Measurements from ENCODE around the gene SMIM15. TPM values are rescaled to one million over a fixed set of nuclear protein-coding genes. Genes with fewer than 3 reads are reported as not detected.
"Not testable (repeated sequence)": the region's sequence is repeated elsewhere in the genome, so short reads cannot be mapped to it uniquely, and the experiment has no call there.

The SMIM15 gene
- total and polyA plus RNA-seq, 7 donors = 7.0 to 48.7 (median 16.2) TPM

DNA sequence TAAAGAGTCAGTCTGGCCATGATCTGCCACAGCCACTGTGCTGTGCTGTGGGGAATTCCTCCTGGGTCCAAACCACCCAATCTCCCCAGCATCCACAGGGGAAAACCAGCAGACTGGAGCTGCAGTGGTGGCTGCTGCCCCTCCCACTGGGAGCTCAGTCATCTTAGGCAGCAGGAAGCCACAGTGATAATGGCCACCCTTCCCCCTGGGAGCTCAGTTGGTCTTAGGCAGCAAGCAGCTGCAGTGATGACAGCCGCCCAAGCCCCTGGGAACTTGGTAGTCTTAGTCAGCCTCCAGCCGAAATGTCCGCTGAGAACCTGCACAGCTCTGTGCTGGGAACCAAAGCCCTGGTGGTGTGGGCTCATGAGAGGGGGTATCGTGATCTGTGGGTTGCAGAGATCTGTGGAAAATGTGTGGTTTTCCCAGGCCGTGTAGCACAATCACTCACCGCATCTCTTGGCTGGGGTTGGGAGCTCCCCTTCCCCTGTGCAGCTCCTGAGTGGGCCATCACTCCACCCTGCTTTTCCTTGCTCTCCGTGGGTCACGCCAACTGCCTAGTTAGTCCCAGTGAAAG, 38.4 kb upstream of the SMIM15 start:
- TF ChIP-seq, protein P1, sequence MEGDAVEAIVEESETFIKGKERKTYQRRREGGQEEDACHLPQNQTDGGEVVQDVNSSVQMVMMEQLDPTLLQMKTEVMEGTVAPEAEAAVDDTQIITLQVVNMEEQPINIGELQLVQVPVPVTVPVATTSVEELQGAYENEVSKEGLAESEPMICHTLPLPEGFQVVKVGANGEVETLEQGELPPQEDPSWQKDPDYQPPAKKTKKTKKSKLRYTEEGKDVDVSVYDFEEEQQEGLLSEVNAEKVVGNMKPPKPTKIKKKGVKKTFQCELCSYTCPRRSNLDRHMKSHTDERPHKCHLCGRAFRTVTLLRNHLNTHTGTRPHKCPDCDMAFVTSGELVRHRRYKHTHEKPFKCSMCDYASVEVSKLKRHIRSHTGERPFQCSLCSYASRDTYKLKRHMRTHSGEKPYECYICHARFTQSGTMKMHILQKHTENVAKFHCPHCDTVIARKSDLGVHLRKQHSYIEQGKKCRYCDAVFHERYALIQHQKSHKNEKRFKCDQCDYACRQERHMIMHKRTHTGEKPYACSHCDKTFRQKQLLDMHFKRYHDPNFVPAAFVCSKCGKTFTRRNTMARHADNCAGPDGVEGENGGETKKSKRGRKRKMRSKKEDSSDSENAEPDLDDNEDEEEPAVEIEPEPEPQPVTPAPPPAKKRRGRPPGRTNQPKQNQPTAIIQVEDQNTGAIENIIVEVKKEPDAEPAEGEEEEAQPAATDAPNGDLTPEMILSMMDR (IDR thresholded peaks at IDR 0.05) = no peak
- intact Hi-C loops (cut with DNase I) = no loop called here
- DNase-seq (no peak), ATAC-seq (no peak)
- H3K9me3 ChIP-seq = peaks cover 7% of the 10 kb centered on the region
- WGBS, 3 donors = 67 to 79% (median 74%) methylated on average over 8 of the region's 8 CpGs
- no peak overlapping the region for H3K27ac ChIP-seq
- no peaks in the 10 kb centered on the region for H3K4me1 ChIP-seq
- H3K36me3 ChIP-seq (ENCODE audit: insufficient read depth in 1 of 2, low read depth in 1 of 2) = no peaks in the 10 kb centered on the region
- H3K4me3 ChIP-seq = no peak overlapping the region
- H3K27me3 ChIP-seq (ENCODE audit: insufficient read depth in 3 of 3, low read length in 2 of 3) = no peaks in the 10 kb centered on the region

DNA sequence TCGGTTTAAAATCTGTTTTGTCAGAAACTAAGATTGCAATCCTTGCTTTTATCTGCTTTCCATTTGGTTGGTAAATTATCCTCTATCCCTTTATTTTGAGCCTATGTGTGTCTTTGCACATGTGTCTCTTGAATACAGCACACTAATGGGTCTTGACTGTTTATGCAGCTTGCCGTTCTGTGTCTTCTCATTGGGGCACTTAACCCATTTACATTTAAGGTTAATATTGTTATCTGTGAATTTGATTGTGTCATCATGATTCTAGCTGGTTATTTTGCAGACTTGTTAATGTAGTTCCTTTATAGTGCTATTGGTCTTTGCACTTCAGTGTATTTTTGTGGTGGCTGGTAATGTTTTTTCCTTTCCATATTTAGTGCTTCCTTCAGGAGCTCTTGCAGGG, 36.3 kb upstream of the SMIM15 start:
- Histone ChIP-seq H3K36me3 (ENCODE audit: insufficient read depth in 1 of 2, low read depth in 1 of 2) (no peaks in the 10 kb centered on the region), H3K27me3 (ENCODE audit: insufficient read depth in 3 of 3, low read length in 2 of 3) (no peaks in the 10 kb centered on the region), H3K9me3 (peaks cover 7% of the 10 kb centered on the region), H3K4me1 (no peaks in the 10 kb centered on the region), H3K27ac (no peak overlapping the region), H3K4me3 (no peak overlapping the region)
- TF ChIP-seq, protein P1 (IDR thresholded peaks at IDR 0.05) = no peak
- no peak for DNase-seq
- intact Hi-C loops (cut with DNase I) = no loop called here
- no peak for ATAC-seq
- 90 to 95% (median 93%) methylated on average over 2 of the region's 2 CpGs for WGBS, 3 donors

DNA sequence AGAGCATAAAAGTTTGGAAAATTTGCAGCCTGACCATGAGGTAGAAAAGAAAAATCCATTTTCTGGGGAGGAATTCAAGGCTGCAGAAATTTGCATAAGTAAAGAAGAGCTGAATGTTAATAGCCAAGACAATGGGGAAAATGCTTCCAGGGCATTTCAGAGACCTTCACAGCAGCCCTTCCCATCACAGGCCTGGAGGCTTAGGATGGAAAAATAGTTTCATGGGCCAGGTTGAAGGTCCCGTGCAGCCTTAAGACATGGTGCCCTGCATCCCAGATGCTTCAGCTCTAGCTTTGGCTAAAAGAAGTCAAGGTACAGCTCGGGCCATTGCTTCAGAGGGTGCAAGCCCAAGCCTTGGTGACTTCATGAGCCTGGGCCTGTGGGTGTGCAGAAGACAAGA, 25.6 kb upstream of the SMIM15 start:
- H3K27ac ChIP-seq; DNase-seq; H3K9me3 ChIP-seq; H3K4me3 ChIP-seq; intact Hi-C loops (cut with DNase I); H3K27me3 ChIP-seq (ENCODE audit: insufficient read depth in 3 of 3, low read length in 2 of 3); ATAC-seq; H3K36me3 ChIP-seq (ENCODE audit: insufficient read depth in 1 of 2, low read depth in 1 of 2); H3K4me1 ChIP-seq: not testable (repeated sequence)
- WGBS, 3 donors = 81 to 92% (median 88%) methylated on average over 2 of the region's 2 CpGs

DNA sequence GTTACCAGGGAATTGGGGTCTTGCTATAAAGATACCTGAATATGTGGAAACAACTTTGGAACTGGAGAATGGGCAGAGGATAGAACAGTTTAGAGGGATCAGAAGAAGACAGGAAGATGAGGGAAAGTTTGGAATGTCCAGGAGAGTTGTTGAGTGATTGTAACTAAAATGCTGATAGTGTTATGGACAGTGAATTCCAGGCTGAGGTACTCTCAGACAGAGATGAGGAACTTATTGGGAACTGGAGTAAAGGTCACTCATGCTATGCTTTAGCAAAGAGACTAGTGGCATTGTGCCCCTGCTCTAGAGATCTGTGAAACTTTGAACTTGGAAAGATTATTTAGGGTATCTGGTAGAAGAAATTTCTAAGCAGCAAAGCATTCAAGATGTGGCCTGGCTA, 25.1 kb upstream of the SMIM15 start:
- DNase-seq; ATAC-seq; H3K27me3 ChIP-seq (ENCODE audit: insufficient read depth in 3 of 3, low read length in 2 of 3); H3K36me3 ChIP-seq (ENCODE audit: insufficient read depth in 1 of 2, low read depth in 1 of 2); H3K4me1 ChIP-seq; H3K27ac ChIP-seq; H3K9me3 ChIP-seq; intact Hi-C loops (cut with DNase I); H3K4me3 ChIP-seq: not testable (repeated sequence)

DNA sequence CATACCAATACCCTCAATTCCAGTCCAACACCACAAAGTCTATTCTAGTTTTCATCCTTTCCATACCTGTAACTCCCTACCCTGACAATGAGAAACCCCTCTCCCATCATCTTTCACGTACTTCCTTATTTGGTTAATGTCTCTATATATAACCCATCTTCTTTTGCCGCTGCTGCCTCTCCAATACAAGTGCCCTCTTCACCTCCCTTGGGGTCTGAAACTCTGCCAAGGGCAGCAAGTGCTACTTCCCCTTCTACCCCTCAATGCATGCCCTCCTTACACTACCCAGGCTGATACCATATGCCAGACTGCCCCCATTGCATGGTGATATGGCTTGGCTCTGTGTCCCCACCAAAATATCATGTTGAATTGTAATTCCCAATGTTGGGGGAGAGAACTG, 24.4 kb upstream of the SMIM15 start:
- no peaks in the 10 kb centered on the region for H3K9me3 ChIP-seq
- intact Hi-C loops (cut with DNase I) = no loop called here
- TF ChIP-seq, protein P1 (IDR thresholded peaks at IDR 0.05) = no peak
- no peak overlapping the region for H3K4me3 ChIP-seq
- no peak overlapping the region for H3K27ac ChIP-seq
- ATAC-seq (no peak), DNase-seq (no peak)
- no peaks in the 10 kb centered on the region for H3K27me3 ChIP-seq (ENCODE audit: insufficient read depth in 3 of 3, low read length in 2 of 3)
- WGBS, 3 donors = 72 to 92% (median 83%) methylated on average over 2 of the region's 2 CpGs
- no peaks in the 10 kb centered on the region for H3K36me3 ChIP-seq (ENCODE audit: insufficient read depth in 1 of 2, low read depth in 1 of 2)
- no peaks in the 10 kb centered on the region for H3K4me1 ChIP-seq

DNA sequence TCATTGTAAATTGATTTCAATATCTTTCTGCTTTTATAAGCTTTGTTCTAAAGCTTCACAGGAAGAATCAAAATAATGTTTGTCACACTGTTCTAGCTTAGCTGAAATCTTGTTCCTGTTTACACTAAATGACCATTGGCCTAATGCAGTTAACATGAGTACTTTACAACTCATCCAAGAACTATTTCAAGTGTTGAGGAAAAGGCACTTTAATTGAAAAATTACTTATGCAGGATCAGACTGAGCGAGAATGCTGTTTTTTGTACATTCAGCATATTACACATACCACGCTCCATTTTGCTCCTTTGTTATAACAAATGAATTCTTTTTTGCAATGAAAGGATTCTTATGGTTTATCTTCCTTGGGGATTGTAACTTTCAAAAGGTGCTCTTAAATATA, 22.4 kb upstream of the SMIM15 start:
- H3K9me3 ChIP-seq = no peaks in the 10 kb centered on the region
- H3K27me3 ChIP-seq (ENCODE audit: insufficient read depth in 3 of 3, low read length in 2 of 3) = no peaks in the 10 kb centered on the region
- intact Hi-C loops (cut with DNase I) = no loop called here
- H3K4me3 ChIP-seq = no peak overlapping the region
- H3K4me1 ChIP-seq = no peaks in the 10 kb centered on the region
- TF ChIP-seq, protein P1 (IDR thresholded peaks at IDR 0.05) = no peak
- H3K27ac ChIP-seq = no peak overlapping the region
- DNase-seq = no peak
- no peaks in the 10 kb centered on the region for H3K36me3 ChIP-seq (ENCODE audit: insufficient read depth in 1 of 2, low read depth in 1 of 2)
- 90 to 97% (median 96%) methylated on average over 2 of the region's 2 CpGs for WGBS, 3 donors
- ATAC-seq = no peak
